ENCODE data around the gene UPF3A.

UPF3A gene

GRCh38 chr13:114268344-114269280 is 12.8 kb upstream of the UPF3A start:
- no peak overlapping the region for H2AFZ ChIP-seq (ENCODE audit: low read depth, low read length)
- no peak overlapping the region for H3K9ac ChIP-seq (ENCODE audit: low read length)
- H3K36me3 ChIP-seq (replicated peaks; ENCODE audit: low read depth, low read length) = peaks cover 59% of the 10 kb centered on the region
- no peak for TF ChIP-seq EZH2phosphoT487 (IDR thresholded peaks at IDR 0.05; ENCODE audit: low read depth)
- no peak for TF ChIP-seq CTCF (IDR thresholded peaks at IDR 0.05; ENCODE audit: low read depth, low read length)
- no peak overlapping the region for H3K27ac ChIP-seq (ENCODE audit: low read length)
- H3K27me3 ChIP-seq (ENCODE audit: low read depth, low read length) = no peaks in the 10 kb centered on the region
- no peak overlapping the region for H3K4me2 ChIP-seq (ENCODE audit: low read length)
- H3K9me3 ChIP-seq (ENCODE audit: insufficient read depth, low read length) = no peaks in the 10 kb centered on the region
- H3K79me2 ChIP-seq (ENCODE audit: low read length) = no peaks in the 10 kb centered on the region
- H4K20me1 ChIP-seq (ENCODE audit: insufficient read depth, low read length) = no peaks in the 10 kb centered on the region; the same call in 1 of the 2 replicates
- H3K4me1 ChIP-seq (ENCODE audit: low read length) = peaks cover 7% of the 10 kb centered on the region; the same call in 1 of the 2 replicates
- no peak overlapping the region for H3K4me3 ChIP-seq (ENCODE audit: low read length)

- Histone ChIP-seq H3K4me2 (ENCODE audit: low read length) (no peak overlapping the region), H3K9me3 (ENCODE audit: insufficient read depth, low read length) (no peaks in the 10 kb centered on the region), H3K4me3 (ENCODE audit: low read length) (no peak overlapping the region), H3K27me3 (ENCODE audit: low read depth, low read length) (no peaks in the 10 kb centered on the region), H3K9ac (ENCODE audit: low read length) (no peak overlapping the region), H3K4me1 (ENCODE audit: low read length) (peaks cover 7% of the 10 kb centered on the region; the same call in 1 of the 2 replicates), H2AFZ (ENCODE audit: low read depth, low read length) (no peak overlapping the region), H3K27ac (ENCODE audit: low read length) (no peak overlapping the region), H3K36me3 (replicated peaks; ENCODE audit: low read depth, low read length) (peaks cover 54% of the 10 kb centered on the region), H3K79me2 (ENCODE audit: low read length) (no peaks in the 10 kb centered on the region), H4K20me1 (ENCODE audit: insufficient read depth, low read length) (no peaks in the 10 kb centered on the region; the same call in 1 of the 2 replicates)
- TF ChIP-seq EZH2phosphoT487 (IDR thresholded peaks at IDR 0.05; ENCODE audit: low read depth) (no peak), CTCF (IDR thresholded peaks at IDR 0.05; ENCODE audit: low read depth, low read length) (no peak)
These were observed 12.1 kb upstream of the UPF3A start for GRCh38 chr13:114269281-114269770.

DNA sequence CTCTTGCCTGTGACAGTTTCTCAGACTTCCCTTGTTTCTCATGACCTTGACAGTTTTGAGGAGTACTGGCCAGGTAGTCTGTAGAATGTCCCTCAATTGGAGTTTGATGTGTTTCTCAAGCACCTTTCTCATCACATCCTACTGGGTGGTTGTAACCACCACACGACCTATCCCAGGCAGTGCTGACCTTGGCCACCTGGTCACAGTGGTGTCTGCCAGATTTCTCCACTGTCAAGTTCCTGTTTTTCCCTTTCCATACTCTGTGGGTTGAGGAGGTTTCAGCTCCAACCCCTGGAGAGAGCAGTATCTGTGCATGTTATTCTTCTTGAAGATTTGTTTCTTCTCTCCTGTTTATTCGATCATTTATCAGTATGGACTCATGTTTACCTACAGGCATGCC is 8.4 kb upstream of the UPF3A start:
- H3K27ac ChIP-seq (ENCODE audit: low read length) = no peak overlapping the region
- H4K20me1 ChIP-seq (ENCODE audit: insufficient read depth, low read length) = no peaks in the 10 kb centered on the region; the same call in 1 of the 2 replicates
- TF ChIP-seq EZH2phosphoT487 (IDR thresholded peaks at IDR 0.05; ENCODE audit: low read depth) = no peak
- TF ChIP-seq CTCF (IDR thresholded peaks at IDR 0.05; ENCODE audit: low read depth, low read length) = no peak
- peaks cover 45% of the 10 kb centered on the region for H3K36me3 ChIP-seq (replicated peaks; ENCODE audit: low read depth, low read length)
- H3K9ac ChIP-seq (ENCODE audit: low read length) = no peak overlapping the region
- H2AFZ ChIP-seq (ENCODE audit: low read depth, low read length) = no peak overlapping the region
- no peaks in the 10 kb centered on the region for H3K79me2 ChIP-seq (ENCODE audit: low read length)
- no peak overlapping the region for H3K4me2 ChIP-seq (ENCODE audit: low read length)
- no peaks in the 10 kb centered on the region for H3K9me3 ChIP-seq (ENCODE audit: insufficient read depth, low read length)
- H3K27me3 ChIP-seq (ENCODE audit: low read depth, low read length) = no peaks in the 10 kb centered on the region
- H3K4me1 ChIP-seq (ENCODE audit: low read length) = peaks cover 3% of the 10 kb centered on the region; the same call in 1 of the 2 replicates
- no peak overlapping the region for H3K4me3 ChIP-seq (ENCODE audit: low read length)

DNA sequence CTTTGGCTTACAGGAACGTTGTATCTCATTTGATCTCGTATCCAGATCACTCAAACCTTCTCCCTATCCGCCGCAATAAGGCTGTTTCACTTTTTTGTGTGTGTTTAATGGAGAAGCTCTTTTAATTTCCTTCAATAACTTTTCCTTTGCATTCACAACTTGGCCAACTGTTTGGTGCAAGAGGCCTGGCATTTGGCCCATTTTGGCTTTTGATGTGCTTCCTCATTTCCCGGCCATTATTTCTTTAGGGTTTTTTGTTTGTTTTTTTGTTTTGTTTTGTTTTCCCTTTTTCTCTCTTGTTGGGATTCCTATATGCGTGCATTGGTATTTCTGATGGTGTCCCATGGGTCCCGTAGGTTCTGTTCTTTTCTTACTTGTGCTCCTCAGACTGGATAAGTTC is 6.1 kb upstream of the UPF3A start:
- no peak overlapping the region for H3K27ac ChIP-seq (ENCODE audit: low read length)
- H3K4me1 ChIP-seq (ENCODE audit: low read length) = peaks cover 8% of the 10 kb centered on the region
- no peaks in the 10 kb centered on the region; the same call in 1 of the 2 replicates for H4K20me1 ChIP-seq (ENCODE audit: insufficient read depth, low read length)
- H3K27me3 ChIP-seq (ENCODE audit: low read depth, low read length) = no peaks in the 10 kb centered on the region
- no peaks in the 10 kb centered on the region for H3K9me3 ChIP-seq (ENCODE audit: insufficient read depth, low read length)
- H3K79me2 ChIP-seq (ENCODE audit: low read length) = no peaks in the 10 kb centered on the region
- H3K4me3 ChIP-seq (ENCODE audit: low read length) = no peak overlapping the region
- H3K4me2 ChIP-seq (ENCODE audit: low read length) = no peak overlapping the region
- H3K9ac ChIP-seq (ENCODE audit: low read length) = no peak overlapping the region
- H3K36me3 ChIP-seq (replicated peaks; ENCODE audit: low read depth, low read length) = peaks cover 35% of the 10 kb centered on the region
- no peak overlapping the region for H2AFZ ChIP-seq (ENCODE audit: low read depth, low read length)
- no peak for TF ChIP-seq EZH2phosphoT487 (IDR thresholded peaks at IDR 0.05; ENCODE audit: low read depth)
- no peak for TF ChIP-seq CTCF (IDR thresholded peaks at IDR 0.05; ENCODE audit: low read depth, low read length)
